ENCODE data around the gene TBC1D16. TPM values are rescaled to one million over a fixed set of nuclear protein-coding genes. Genes with fewer than 3 reads are reported as not detected.

The TBC1D16 gene
- total and polyA plus RNA-seq, 2 experiments from 2014 or later = 9.2 to 22.4 TPM

GRCh38 chr17:79911430-79912399, 124.0 kb downstream of the TBC1D16 start:
- H3K79me2 ChIP-seq (ENCODE audit: insufficient read depth) = no peaks in the 10 kb centered on the region
- no peak overlapping the region for H2AFZ ChIP-seq
- H3K27me3 ChIP-seq (replicated peaks; ENCODE audit: insufficient read depth) = peaks cover 12% of the 10 kb centered on the region; the same call in 1 of the 2 replicates
- WGBS, 2 experiments (ENCODE audit: low coverage in 1 of 2, low lambda C conversion rate in 2 of 2, missing lambda C conversion rate in 2 of 2) = 64 to 69% methylated on average over 20 of the region's 20 CpGs
- TF ChIP-seq EZH2phosphoT487 (IDR thresholded peaks at IDR 0.05; ENCODE audit: insufficient read depth, low read depth) (no peak), EZH2 (IDR thresholded peaks at IDR 0.05; ENCODE audit: insufficient read depth, poor library complexity, severe bottlenecking) (no peak)
- peaks cover 9% of the 10 kb centered on the region for H3K4me1 ChIP-seq (ENCODE audit: insufficient read depth)
- no peaks in the 10 kb centered on the region; the same call in 1 of the 2 replicates for H3F3A ChIP-seq (ENCODE audit: insufficient read depth)
- no peak overlapping the region for H3K4me3 ChIP-seq
- H3K9ac ChIP-seq = no peak overlapping the region
- H4K20me1 ChIP-seq (ENCODE audit: insufficient read depth) = no peaks in the 10 kb centered on the region
- H3K9me3 ChIP-seq (ENCODE audit: low read depth) = no peaks in the 10 kb centered on the region
- no peak overlapping the region for H3K4me2 ChIP-seq (ENCODE audit: unreplicated experiment)
- H3K36me3 ChIP-seq (ENCODE audit: low read depth) = no peaks in the 10 kb centered on the region
- H3K27ac ChIP-seq = no peak overlapping the region
- no peaks in the 10 kb centered on the region for H3K9me2 ChIP-seq (ENCODE audit: insufficient read depth)
- DNase-seq = no peak
- in situ Hi-C loops (cut with MboI) = no loop called here

- H3K9me3 ChIP-seq (ENCODE audit: low read depth) = no peaks in the 10 kb centered on the region
- no peak overlapping the region for H3K9ac ChIP-seq
- no peak for DNase-seq
- no peak for TF ChIP-seq EZH2phosphoT487 (IDR thresholded peaks at IDR 0.05; ENCODE audit: insufficient read depth, low read depth)
- TF ChIP-seq EZH2 (IDR thresholded peaks at IDR 0.05; ENCODE audit: insufficient read depth, poor library complexity, severe bottlenecking) = no peak
- no peak overlapping the region for H3K4me3 ChIP-seq
- H3K79me2 ChIP-seq (ENCODE audit: insufficient read depth) = no peaks in the 10 kb centered on the region
- peaks cover 7% of the 10 kb centered on the region; the same call in 1 of the 2 replicates for H3K27me3 ChIP-seq (replicated peaks; ENCODE audit: insufficient read depth)
- in situ Hi-C loops (cut with MboI) = no loop called here
- no peak overlapping the region for H3K27ac ChIP-seq
- H3K4me1 ChIP-seq (ENCODE audit: insufficient read depth) = peaks cover 9% of the 10 kb centered on the region
- H2AFZ ChIP-seq = no peak overlapping the region
- H4K20me1 ChIP-seq (ENCODE audit: insufficient read depth) = no peaks in the 10 kb centered on the region
- no peaks in the 10 kb centered on the region for H3K36me3 ChIP-seq (ENCODE audit: low read depth)
- H3K4me2 ChIP-seq (ENCODE audit: unreplicated experiment) = no peak overlapping the region
- H3K9me2 ChIP-seq (ENCODE audit: insufficient read depth) = no peaks in the 10 kb centered on the region
- H3F3A ChIP-seq (ENCODE audit: insufficient read depth) = no peaks in the 10 kb centered on the region; the same call in 1 of the 2 replicates
- 73 to 80% methylated on average over 14 of the region's 14 CpGs for WGBS, 2 experiments (ENCODE audit: low coverage in 1 of 2, low lambda C conversion rate in 2 of 2, missing lambda C conversion rate in 2 of 2)
Measured at GRCh38 chr17:79910985-79911361, 124.7 kb downstream of the TBC1D16 start.

- Histone ChIP-seq H3K9ac (no peak overlapping the region), H3K9me3 (ENCODE audit: low read depth) (no peaks in the 10 kb centered on the region), H3K79me2 (ENCODE audit: insufficient read depth) (no peaks in the 10 kb centered on the region), H3K27ac (no peak overlapping the region), H3K9me2 (ENCODE audit: insufficient read depth) (no peaks in the 10 kb centered on the region), H2AFZ (no peak overlapping the region), H3F3A (ENCODE audit: insufficient read depth) (no peaks in the 10 kb centered on the region; the same call in 1 of the 2 replicates), H4K20me1 (ENCODE audit: insufficient read depth) (no peaks in the 10 kb centered on the region), H3K4me3 (no peak overlapping the region), H3K27me3 (replicated peaks; ENCODE audit: insufficient read depth) (peaks cover 7% of the 10 kb centered on the region; the same call in 1 of the 2 replicates), H3K4me1 (ENCODE audit: insufficient read depth) (peaks cover 9% of the 10 kb centered on the region), H3K36me3 (ENCODE audit: low read depth) (no peaks in the 10 kb centered on the region), H3K4me2 (ENCODE audit: unreplicated experiment) (no peak overlapping the region)
- 48 to 53% methylated on average over 4 of the region's 4 CpGs for WGBS, 2 experiments (ENCODE audit: low coverage in 1 of 2, low lambda C conversion rate in 2 of 2, missing lambda C conversion rate in 2 of 2)
- no peak for TF ChIP-seq EZH2phosphoT487 (IDR thresholded peaks at IDR 0.05; ENCODE audit: insufficient read depth, low read depth)
- TF ChIP-seq EZH2 (IDR thresholded peaks at IDR 0.05; ENCODE audit: insufficient read depth, poor library complexity, severe bottlenecking) = no peak
- in situ Hi-C loops (cut with MboI) = no loop called here
- DNase-seq = no peak
Measured at GRCh38 chr17:79909121-79909520, 126.6 kb downstream of the TBC1D16 start.

GRCh38 chr17:79907850-79908249, 127.8 kb downstream of the TBC1D16 start:
- DNase-seq = peak; percentile 83
- TF ChIP-seq EZH2phosphoT487 (IDR thresholded peaks at IDR 0.05; ENCODE audit: insufficient read depth, low read depth) = no peak
- no peak for TF ChIP-seq EZH2 (IDR thresholded peaks at IDR 0.05; ENCODE audit: insufficient read depth, poor library complexity, severe bottlenecking)
- no peaks in the 10 kb centered on the region; the same call in 1 of the 2 replicates for H3F3A ChIP-seq (ENCODE audit: insufficient read depth)
- no peaks in the 10 kb centered on the region for H3K9me2 ChIP-seq (ENCODE audit: insufficient read depth)
- H2AFZ ChIP-seq = peak overlapping the region; percentile 55
- H3K4me2 ChIP-seq (ENCODE audit: unreplicated experiment) = peak overlapping the region; percentile 54
- H3K4me3 ChIP-seq = peak overlapping the region; percentile 51
- H3K36me3 ChIP-seq (ENCODE audit: low read depth) = no peaks in the 10 kb centered on the region
- 7 to 8% methylated on average over 16 of the region's 16 CpGs for WGBS, 2 experiments (ENCODE audit: low coverage in 1 of 2, low lambda C conversion rate in 2 of 2, missing lambda C conversion rate in 2 of 2)
- H3K27ac ChIP-seq = no peak overlapping the region
- H4K20me1 ChIP-seq (ENCODE audit: insufficient read depth) = no peaks in the 10 kb centered on the region
- peaks cover 9% of the 10 kb centered on the region for H3K4me1 ChIP-seq (ENCODE audit: insufficient read depth)
- in situ Hi-C loops (cut with MboI) = no loop called here
- peaks cover 7% of the 10 kb centered on the region; the same call in 1 of the 2 replicates for H3K27me3 ChIP-seq (replicated peaks; ENCODE audit: insufficient read depth)
- H3K9me3 ChIP-seq (ENCODE audit: low read depth) = no peaks in the 10 kb centered on the region
- H3K9ac ChIP-seq = peak overlapping the region; percentile 15; the same call in 1 of the 2 replicates
- no peaks in the 10 kb centered on the region for H3K79me2 ChIP-seq (ENCODE audit: insufficient read depth)

Measured in GM23248 (cell line).